ENCODE results near the gene RBM33. TPM values are rescaled to one million over a fixed set of nuclear protein-coding genes. Genes with fewer than 3 reads are reported as not detected.

RBM33 gene
- total and polyA plus RNA-seq, 10 of the 15 experiments (the other 5 are each of a cell fraction or from before 2014, with no cell fraction given) = 4.7 to 67.2 (median 24.3) TPM

DNA sequence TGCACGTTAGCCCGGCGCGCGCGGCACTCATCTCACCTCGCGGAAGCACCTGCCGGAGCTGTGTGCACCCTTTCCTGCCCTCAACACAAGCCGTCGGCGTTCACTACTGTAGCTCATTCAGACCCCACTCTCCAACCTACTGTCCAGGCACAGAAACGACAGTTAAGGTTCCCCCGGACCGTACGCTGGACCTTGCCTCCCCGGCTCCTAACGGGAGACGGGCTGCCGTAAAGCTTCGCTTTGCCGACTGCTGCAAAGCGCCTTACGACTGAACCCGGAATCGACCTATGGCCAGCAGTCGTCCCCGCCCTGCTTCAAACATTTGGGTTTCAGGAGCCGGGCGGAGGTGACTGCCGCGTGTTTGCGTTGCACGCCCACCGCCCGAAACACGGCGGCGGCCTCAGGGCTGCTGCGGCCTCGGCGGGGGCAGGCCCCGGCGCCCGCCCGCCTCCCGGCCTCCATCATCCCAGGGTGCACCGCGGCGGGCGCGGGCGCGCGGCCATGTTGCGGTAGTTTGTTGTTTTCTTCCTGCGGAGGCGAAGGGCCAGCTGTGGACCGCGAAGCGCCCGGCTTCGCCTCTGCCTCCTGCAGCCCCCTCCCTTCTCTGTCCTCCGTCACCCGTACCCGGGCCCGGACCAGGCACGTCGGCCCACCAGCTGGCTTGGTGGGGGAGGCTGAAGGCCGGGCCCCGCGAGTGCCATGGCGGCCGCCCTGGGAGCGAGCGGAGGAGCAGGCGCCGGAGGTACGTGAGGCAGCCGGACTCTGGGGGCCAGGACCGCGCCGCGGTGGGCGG, at the start of gene RBM33 (continued):
- no peak for TF ChIP-seq IRF5 (IDR thresholded peaks at IDR 0.05; ENCODE audit: borderline replicate concordance)
- no peak for TF ChIP-seq NFYB (IDR thresholded peaks at IDR 0.05; ENCODE audit: insufficient read depth, low read depth, low read length)
- 0 out of 2 replicates have a peak, but pooled peaks have one; percentile 58 for TF ChIP-seq NR2F1 (conservative IDR thresholded peaks at IDR 0.05)
- TF ChIP-seq, protein P1, sequence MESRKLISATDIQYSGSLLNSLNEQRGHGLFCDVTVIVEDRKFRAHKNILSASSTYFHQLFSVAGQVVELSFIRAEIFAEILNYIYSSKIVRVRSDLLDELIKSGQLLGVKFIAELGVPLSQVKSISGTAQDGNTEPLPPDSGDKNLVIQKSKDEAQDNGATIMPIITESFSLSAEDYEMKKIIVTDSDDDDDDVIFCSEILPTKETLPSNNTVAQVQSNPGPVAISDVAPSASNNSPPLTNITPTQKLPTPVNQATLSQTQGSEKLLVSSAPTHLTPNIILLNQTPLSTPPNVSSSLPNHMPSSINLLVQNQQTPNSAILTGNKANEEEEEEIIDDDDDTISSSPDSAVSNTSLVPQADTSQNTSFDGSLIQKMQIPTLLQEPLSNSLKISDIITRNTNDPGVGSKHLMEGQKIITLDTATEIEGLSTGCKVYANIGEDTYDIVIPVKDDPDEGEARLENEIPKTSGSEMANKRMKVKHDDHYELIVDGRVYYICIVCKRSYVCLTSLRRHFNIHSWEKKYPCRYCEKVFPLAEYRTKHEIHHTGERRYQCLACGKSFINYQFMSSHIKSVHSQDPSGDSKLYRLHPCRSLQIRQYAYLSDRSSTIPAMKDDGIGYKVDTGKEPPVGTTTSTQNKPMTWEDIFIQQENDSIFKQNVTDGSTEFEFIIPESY (IDR thresholded peaks at IDR 0.05) = no peak
- TF ChIP-seq SUPT20H (IDR thresholded peaks at IDR 0.05; ENCODE audit: borderline replicate concordance, control insufficient read depth, low read depth, low read length) = no peak
- TF ChIP-seq JUNB (IDR thresholded peaks at IDR 0.05) = no peak
- TF ChIP-seq JUND (IDR thresholded peaks at IDR 0.05; ENCODE audit: low read depth, low read length) = no peak
- no peak for TF ChIP-seq RAD21 (IDR thresholded peaks at IDR 0.05; ENCODE audit: insufficient read depth, low read depth, low read length)
- no peak for TF ChIP-seq FOS (IDR thresholded peaks at IDR 0.05; ENCODE audit: borderline replicate concordance, extremely low read depth, insufficient read length)
- TF ChIP-seq, protein P2, sequence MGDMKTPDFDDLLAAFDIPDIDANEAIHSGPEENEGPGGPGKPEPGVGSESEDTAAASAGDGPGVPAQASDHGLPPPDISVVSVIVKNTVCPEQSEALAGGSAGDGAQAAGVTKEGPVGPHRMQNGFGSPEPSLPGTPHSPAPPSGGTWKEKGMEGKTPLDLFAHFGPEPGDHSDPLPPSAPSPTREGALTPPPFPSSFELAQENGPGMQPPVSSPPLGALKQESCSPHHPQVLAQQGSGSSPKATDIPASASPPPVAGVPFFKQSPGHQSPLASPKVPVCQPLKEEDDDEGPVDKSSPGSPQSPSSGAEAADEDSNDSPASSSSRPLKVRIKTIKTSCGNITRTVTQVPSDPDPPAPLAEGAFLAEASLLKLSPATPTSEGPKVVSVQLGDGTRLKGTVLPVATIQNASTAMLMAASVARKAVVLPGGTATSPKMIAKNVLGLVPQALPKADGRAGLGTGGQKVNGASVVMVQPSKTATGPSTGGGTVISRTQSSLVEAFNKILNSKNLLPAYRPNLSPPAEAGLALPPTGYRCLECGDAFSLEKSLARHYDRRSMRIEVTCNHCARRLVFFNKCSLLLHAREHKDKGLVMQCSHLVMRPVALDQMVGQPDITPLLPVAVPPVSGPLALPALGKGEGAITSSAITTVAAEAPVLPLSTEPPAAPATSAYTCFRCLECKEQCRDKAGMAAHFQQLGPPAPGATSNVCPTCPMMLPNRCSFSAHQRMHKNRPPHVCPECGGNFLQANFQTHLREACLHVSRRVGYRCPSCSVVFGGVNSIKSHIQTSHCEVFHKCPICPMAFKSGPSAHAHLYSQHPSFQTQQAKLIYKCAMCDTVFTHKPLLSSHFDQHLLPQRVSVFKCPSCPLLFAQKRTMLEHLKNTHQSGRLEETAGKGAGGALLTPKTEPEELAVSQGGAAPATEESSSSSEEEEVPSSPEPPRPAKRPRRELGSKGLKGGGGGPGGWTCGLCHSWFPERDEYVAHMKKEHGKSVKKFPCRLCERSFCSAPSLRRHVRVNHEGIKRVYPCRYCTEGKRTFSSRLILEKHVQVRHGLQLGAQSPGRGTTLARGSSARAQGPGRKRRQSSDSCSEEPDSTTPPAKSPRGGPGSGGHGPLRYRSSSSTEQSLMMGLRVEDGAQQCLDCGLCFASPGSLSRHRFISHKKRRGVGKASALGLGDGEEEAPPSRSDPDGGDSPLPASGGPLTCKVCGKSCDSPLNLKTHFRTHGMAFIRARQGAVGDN (IDR thresholded peaks at IDR 0.05) = peak; percentile 52; the same call in 1 of the 2 replicates
- TF ChIP-seq NFXL1 (IDR thresholded peaks at IDR 0.05; ENCODE audit: borderline replicate concordance) = no peak
